A673 (cell line): ENCODE data around the gene VPS33A. TPM values are rescaled to one million over a fixed set of nuclear protein-coding genes. Genes with fewer than 3 reads are reported as not detected.

Experiments used
- BruUV-seq: library from RNA; stranded (reverse); fragments of 400-500 nt; replicated peaks from 2 replicates; lab custom pipeline; 2021; lab: Mats Ljungman, UMichigan
- CTCF ChIA-PET: fragments of 300-600 bp; sonication (Branson Sonifier 250); formaldehyde crosslinking; loops from one replicate; lab custom pipeline; 2022; ENCODE audit warnings: antibody characterized with exemption; lab: Charles Lee
- POLR2A ChIA-PET: fragments of 300-600 bp; sonication (Branson Sonifier 250); formaldehyde crosslinking; loops from one replicate; lab custom pipeline; 2022; ENCODE audit warnings: antibody characterized with exemption; ENCODE audit not compliant: low non-redundant PET; lab: Charles Lee
- DNase-seq: peaks from one replicate; pipeline ENCODE4 v3.0.0-alpha.2; 2015; ENCODE audit warnings: low spot score
- H3K27ac ChIP-seq: fragments of 200-600 bp; sonication (generic); 2 replicates; pipeline ENCODE4 v1.5.1; 2016; ENCODE audit warnings: mixed run types, low read depth, mild to moderate bottlenecking, mixed read lengths, antibody characterized with exemption, low read length; ENCODE audit not compliant: poor library complexity, severe bottlenecking
- H3K27me3 ChIP-seq: fragments of 200-600 bp; sonication (generic); replicated peaks from 2 replicates; pipeline ENCODE4 v1.6.1; 2017; ENCODE audit warnings: mixed run types, low read depth, mild to moderate bottlenecking, mixed read lengths, antibody characterized with exemption, low read length; ENCODE audit not compliant: insufficient read depth, poor library complexity
- H3K36me3 ChIP-seq: fragments of 200-600 bp; sonication (generic); 2 replicates; pipeline ENCODE4 v1.6.1; 2016; ENCODE audit warnings: mixed run types, mild to moderate bottlenecking, mixed read lengths, antibody characterized with exemption, low read length; ENCODE audit not compliant: insufficient read depth, poor library complexity, severe bottlenecking
- H3K4me1 ChIP-seq: fragments of 200-600 bp; sonication (generic); 2 replicates; pipeline ENCODE4 v1.6.1; 2017; ENCODE audit warnings: mixed run types, mild to moderate bottlenecking, mixed read lengths, antibody characterized with exemption, low read length; ENCODE audit not compliant: insufficient read depth, poor library complexity, severe bottlenecking
- H3K4me3 ChIP-seq: fragments of 200-600 bp; sonication (generic); 2 replicates; pipeline ENCODE4 v1.5.1; 2016; ENCODE audit warnings: low read depth, mixed run types, mild to moderate bottlenecking, mixed read lengths, low read length; ENCODE audit not compliant: poor library complexity, severe bottlenecking
- H3K9me3 ChIP-seq: fragments of 200-600 bp; sonication (generic); 2 replicates; pipeline ENCODE4 v1.6.1; 2016; ENCODE audit warnings: mixed run types, low read depth, mild to moderate bottlenecking, mixed read lengths, antibody characterized with exemption, low read length; ENCODE audit not compliant: poor library complexity, severe bottlenecking
- EZH2 ChIP-seq: fragments of 200-600 bp; sonication (generic); IDR thresholded peaks from 2 replicates; pipeline ENCODE4 v1.6.1; 2017; ENCODE audit warnings: borderline replicate concordance, low read depth, mild to moderate bottlenecking, mixed read lengths, antibody characterized with exemption, low read length; ENCODE audit not compliant: poor library complexity, severe bottlenecking
- intact Hi-C: fragments of 100-400 bp; cut with micrococcal nuclease; formaldehyde crosslinking; loops from one replicate; pipeline ENCODE4 v1.10.0; 2022; ENCODE audit not compliant: unreplicated experiment
- total RNA-seq: library from RNA; stranded (reverse); gene quantifications from 2 replicates; pipeline ENCODE4 v1.2.3, GENCODE V29; 2021
- TF ChIP-seq, protein P1 (sequence below): fragments of 300-800, 200-600 bp; sonication (generic); conservative IDR thresholded peaks from 2 replicates; pipeline ENCODE4 v1.5.1; 2017; ENCODE audit warnings: low read depth, mild to moderate bottlenecking, antibody characterized with exemption, low read length, moderate library complexity, mixed read lengths

The VPS33A gene
- total RNA-seq, 1 experiment from 2014 or later, result 35.3 TPM

DNA sequence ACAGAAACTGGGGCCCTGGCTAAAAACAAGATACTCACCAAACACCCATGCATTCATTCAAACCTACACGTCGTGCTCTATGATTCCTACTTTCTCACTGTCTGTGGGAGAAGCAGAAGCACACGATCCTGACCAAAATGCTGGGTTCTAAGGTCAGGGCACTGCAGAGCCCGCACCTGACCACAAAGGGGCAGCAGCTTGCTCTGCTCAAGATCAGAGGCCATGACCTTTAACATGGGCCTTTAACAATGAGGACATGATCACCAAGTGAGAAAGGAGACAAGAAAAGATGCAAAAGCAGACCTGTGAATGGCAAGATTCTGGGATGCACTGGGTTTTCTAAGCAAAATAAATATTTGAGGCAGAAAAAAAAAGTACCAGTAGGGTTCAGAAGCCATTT, 40.1 kb upstream of the VPS33A start:
- DNase-seq, result no peak
- CTCF ChIA-PET, result no interaction called here
- intact Hi-C loops, result no loop called here
- H3K27ac ChIP-seq, result no peak overlapping the region
- no peak for TF ChIP-seq EZH2
- TF ChIP-seq, protein P1, sequence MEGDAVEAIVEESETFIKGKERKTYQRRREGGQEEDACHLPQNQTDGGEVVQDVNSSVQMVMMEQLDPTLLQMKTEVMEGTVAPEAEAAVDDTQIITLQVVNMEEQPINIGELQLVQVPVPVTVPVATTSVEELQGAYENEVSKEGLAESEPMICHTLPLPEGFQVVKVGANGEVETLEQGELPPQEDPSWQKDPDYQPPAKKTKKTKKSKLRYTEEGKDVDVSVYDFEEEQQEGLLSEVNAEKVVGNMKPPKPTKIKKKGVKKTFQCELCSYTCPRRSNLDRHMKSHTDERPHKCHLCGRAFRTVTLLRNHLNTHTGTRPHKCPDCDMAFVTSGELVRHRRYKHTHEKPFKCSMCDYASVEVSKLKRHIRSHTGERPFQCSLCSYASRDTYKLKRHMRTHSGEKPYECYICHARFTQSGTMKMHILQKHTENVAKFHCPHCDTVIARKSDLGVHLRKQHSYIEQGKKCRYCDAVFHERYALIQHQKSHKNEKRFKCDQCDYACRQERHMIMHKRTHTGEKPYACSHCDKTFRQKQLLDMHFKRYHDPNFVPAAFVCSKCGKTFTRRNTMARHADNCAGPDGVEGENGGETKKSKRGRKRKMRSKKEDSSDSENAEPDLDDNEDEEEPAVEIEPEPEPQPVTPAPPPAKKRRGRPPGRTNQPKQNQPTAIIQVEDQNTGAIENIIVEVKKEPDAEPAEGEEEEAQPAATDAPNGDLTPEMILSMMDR, result no peak
- H3K36me3 ChIP-seq, result peaks cover 13% of the 10 kb centered on the region
- no peak overlapping the region for H3K4me3 ChIP-seq
- no peaks in the 10 kb centered on the region for H3K4me1 ChIP-seq
- POLR2A ChIA-PET, result no interaction called here
- no TSS peak for BruUV-seq
- H3K9me3 ChIP-seq, result no peaks in the 10 kb centered on the region
- no peaks in the 10 kb centered on the region for H3K27me3 ChIP-seq

DNA sequence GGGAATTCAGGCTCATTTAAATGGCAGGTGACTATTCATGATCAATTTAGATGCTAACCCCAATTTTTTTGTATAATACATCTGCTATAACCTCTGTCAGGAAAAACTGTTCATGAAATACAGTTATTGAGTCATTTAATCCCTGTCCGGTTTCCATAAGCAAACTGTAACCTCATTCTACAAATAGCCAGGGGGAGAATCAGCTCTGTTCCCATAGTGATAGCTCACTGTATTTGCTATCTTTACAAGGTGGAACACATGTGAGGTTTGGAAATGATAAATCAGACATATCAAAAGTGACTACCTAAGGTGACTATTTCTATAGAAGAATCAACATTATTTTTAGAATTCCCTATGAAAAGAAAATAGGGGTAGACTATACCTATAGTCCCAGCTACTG, 38.6 kb upstream of the VPS33A start:
- no peak for TF ChIP-seq EZH2
- TF ChIP-seq, protein P1, result no peak
- Histone ChIP-seq H3K4me3 (no peak overlapping the region), H3K9me3 (no peaks in the 10 kb centered on the region), H3K27ac (no peak overlapping the region), H3K4me1 (no peaks in the 10 kb centered on the region), H3K27me3 (no peaks in the 10 kb centered on the region), H3K36me3 (peaks cover 13% of the 10 kb centered on the region)
- intact Hi-C loops, result no loop called here
- BruUV-seq, result no TSS peak
- DNase-seq, result no peak
- CTCF ChIA-PET, result no interaction called here
- POLR2A ChIA-PET, result no interaction called here

DNA sequence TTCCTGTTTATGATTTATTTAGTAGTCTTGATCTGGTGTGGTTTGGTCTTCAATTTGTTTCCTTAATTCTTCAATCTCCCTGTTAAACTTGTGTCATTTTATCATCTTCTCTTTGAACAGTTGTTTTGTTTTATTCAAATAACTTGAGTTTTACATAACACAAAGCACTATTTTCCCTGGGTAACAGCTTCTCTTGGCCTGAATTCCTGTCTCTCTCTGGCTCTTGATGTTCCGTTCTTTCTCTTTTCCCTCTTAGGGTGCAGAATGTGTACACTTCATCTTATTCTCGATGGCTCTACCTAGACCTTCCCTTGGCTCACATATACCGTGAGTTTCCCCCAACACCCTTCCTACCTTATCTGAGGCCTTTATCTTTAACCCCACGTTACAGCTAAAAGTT, 36.8 kb upstream of the VPS33A start:
- intact Hi-C loops, result no loop called here
- no peak overlapping the region for H3K4me3 ChIP-seq
- DNase-seq, result no peak
- no peaks in the 10 kb centered on the region for H3K9me3 ChIP-seq
- no peak overlapping the region for H3K27ac ChIP-seq
- BruUV-seq, result no TSS peak
- POLR2A ChIA-PET, result no interaction called here
- TF ChIP-seq, protein P1, result no peak
- no peak for TF ChIP-seq EZH2
- no peaks in the 10 kb centered on the region for H3K4me1 ChIP-seq
- no peaks in the 10 kb centered on the region for H3K27me3 ChIP-seq
- peaks cover 7% of the 10 kb centered on the region for H3K36me3 ChIP-seq
- CTCF ChIA-PET, result no interaction called here
